Measurements from ENCODE around the gene GPC3. TPM values are rescaled to one million over a fixed set of nuclear protein-coding genes. Genes with fewer than 3 reads are reported as not detected.

GPC3 gene
- total RNA-seq, 4 donors from 2014 or later, result 8.4 to 28.2 (median 20.4) TPM

- 88 to 95% methylated on average over 2 of the region's 2 CpGs for WGBS, 2 donors
- Histone ChIP-seq H3K36me3 (no peaks in the 10 kb centered on the region), H3K27me3 (no peaks in the 10 kb centered on the region), H3K4me1 (no peaks in the 10 kb centered on the region), H3K9me3 (no peaks in the 10 kb centered on the region), H3K27ac (no peak overlapping the region), H3K4me3 (replicated peaks in 1 of 3) (no peak overlapping the region)
- intact Hi-C loops (cut with DNase I), result no loop called here
- TF ChIP-seq POLR2A (IDR thresholded peaks at IDR 0.05) (no peak), CTCF (IDR thresholded peaks at IDR 0.05) (no peak)
- no peak for DNase-seq
Observed at GRCh38 chrX:133854290-133854689, 131.1 kb downstream of the GPC3 start.

- TF ChIP-seq POLR2A (IDR thresholded peaks at IDR 0.05), result no peak
- TF ChIP-seq CTCF (IDR thresholded peaks at IDR 0.05), result no peak
- Histone ChIP-seq H3K4me1 (no peaks in the 10 kb centered on the region), H3K27me3 (no peaks in the 10 kb centered on the region), H3K27ac (no peak overlapping the region), H3K36me3 (no peaks in the 10 kb centered on the region), H3K9me3 (no peaks in the 10 kb centered on the region), H3K4me3 (replicated peaks in 1 of 3) (no peak overlapping the region)
- intact Hi-C loops (cut with DNase I), result no loop called here
- WGBS, 2 donors, result 58 to 67% methylated on average over 2 of the region's 2 CpGs
- no peak for DNase-seq
Observed at GRCh38 chrX:133852837-133853356, 132.5 kb downstream of the GPC3 start.

- Histone ChIP-seq H3K27ac (no peak overlapping the region), H3K9me3 (no peaks in the 10 kb centered on the region), H3K4me1 (no peaks in the 10 kb centered on the region), H3K36me3 (no peaks in the 10 kb centered on the region), H3K27me3 (no peaks in the 10 kb centered on the region), H3K4me3 (replicated peaks in 1 of 3) (no peak overlapping the region)
- intact Hi-C loops (cut with DNase I), result no loop called here
- WGBS, 2 donors, result 49 to 54% methylated on average over 3 of the region's 3 CpGs
- no peak for TF ChIP-seq POLR2A (IDR thresholded peaks at IDR 0.05)
- TF ChIP-seq CTCF (IDR thresholded peaks at IDR 0.05), result no peak
- DNase-seq, result no peak
Observed at GRCh38 chrX:133852401-133852800, 133.0 kb downstream of the GPC3 start.

- Histone ChIP-seq H3K4me1 (no peaks in the 10 kb centered on the region), H3K27ac (no peak overlapping the region), H3K4me3 (replicated peaks in 1 of 3) (no peak overlapping the region), H3K27me3 (no peaks in the 10 kb centered on the region), H3K36me3 (no peaks in the 10 kb centered on the region), H3K9me3 (no peaks in the 10 kb centered on the region)
- DNase-seq, result no peak
- intact Hi-C loops (cut with DNase I), result no loop called here
- TF ChIP-seq CTCF (IDR thresholded peaks at IDR 0.05) (no peak), POLR2A (IDR thresholded peaks at IDR 0.05) (no peak)
- 93 to 100% methylated on average over 1 to 2 of the region's 2 CpGs for WGBS, 2 donors
Observed at GRCh38 chrX:133850399-133850798, 135.0 kb downstream of the GPC3 start.

GRCh38 chrX:133849676-133850075 is 135.7 kb downstream of the GPC3 start:
- Histone ChIP-seq H3K4me1 (no peaks in the 10 kb centered on the region), H3K36me3 (no peaks in the 10 kb centered on the region), H3K27ac (no peak overlapping the region), H3K4me3 (replicated peaks in 1 of 3) (no peak overlapping the region), H3K27me3 (no peaks in the 10 kb centered on the region), H3K9me3 (no peaks in the 10 kb centered on the region)
- intact Hi-C loops (cut with DNase I), result no loop called here
- TF ChIP-seq CTCF (IDR thresholded peaks at IDR 0.05) (no peak), POLR2A (IDR thresholded peaks at IDR 0.05) (no peak)
- no peak for DNase-seq

All from thyroid gland (tissue), 4 donors.